ENCODE data around the gene CASP9.
"Not testable (repeated sequence)": the region's sequence is repeated elsewhere in the genome, so short reads cannot be mapped to it uniquely, and the experiment has no call there.

Gene CASP9

DNA sequence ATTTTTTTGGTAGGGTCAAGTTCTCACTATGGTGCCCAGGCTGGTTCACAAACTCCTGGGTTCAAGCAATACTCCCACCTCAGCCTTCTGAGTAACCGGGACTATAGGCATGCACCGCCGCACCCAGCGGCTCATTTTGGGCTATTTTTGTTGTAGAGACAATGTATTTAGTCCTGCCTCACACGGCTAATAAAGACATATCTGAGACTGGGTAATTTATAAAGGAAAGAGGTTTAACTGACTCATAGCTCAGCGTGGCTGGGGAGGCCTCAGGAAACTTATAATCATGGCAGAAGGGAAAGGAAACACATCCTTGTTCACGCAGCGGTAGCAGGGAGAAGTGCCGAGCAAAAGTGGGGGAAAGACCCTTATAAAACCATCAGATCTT lies 63.3 kb downstream of the CASP9 start:
- Histone ChIP-seq H3K27ac (no peak overlapping the region), H3K4me3 (no peak overlapping the region)
- no peak for DNase-seq (ENCODE audit: low spot score)
- no peak for TF ChIP-seq CTCF (IDR thresholded peaks at IDR 0.05)

DNA sequence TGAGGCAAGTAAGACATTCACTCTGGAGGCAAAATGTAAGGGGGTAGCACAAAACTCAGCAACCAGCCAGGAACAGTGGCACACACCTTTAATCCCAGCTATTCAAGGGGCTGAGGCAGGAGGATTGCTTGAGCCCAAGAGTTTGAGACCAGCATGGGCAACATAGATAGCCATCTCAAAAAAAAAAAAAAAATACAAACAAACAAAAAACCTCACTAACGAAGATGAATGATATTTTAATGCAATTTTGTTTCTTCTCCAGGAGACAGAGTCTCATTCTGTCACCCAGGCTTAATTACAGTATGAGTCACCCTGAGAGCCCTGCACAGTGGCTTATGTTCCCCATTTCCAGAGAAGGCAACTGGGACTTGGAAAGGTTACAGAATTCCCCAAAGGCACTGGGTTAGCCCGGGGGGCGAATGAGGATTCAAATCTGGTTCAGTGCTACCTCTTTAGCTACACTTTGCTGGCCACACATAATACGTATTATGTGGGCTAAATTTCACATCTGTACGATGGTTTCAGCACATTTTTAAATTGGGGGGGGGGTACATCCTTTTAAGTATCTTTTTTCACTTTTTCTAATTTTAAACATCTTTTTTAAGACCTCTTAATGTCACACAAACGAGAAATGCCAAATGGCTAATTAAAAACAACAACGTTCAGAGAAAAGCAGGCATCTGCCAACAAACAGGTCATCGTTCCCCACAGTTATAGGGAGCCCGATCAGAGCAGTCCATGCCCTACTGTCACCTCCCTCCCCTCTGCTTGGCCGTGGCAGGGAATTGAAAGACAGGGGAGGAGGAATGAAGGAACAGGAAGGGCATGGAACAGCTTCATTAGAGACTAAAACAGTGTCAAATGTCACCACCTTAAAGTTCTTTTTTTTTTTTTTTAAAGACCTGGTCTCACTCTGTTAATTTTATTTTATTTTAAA lies 64.0 kb downstream of the CASP9 start:
- no peak for TF ChIP-seq CTCF (IDR thresholded peaks at IDR 0.05)
- H3K4me3 ChIP-seq = no peak overlapping the region
- DNase-seq (ENCODE audit: low spot score) = no peak
- no peak overlapping the region for H3K27ac ChIP-seq

GRCh38 chr1:15458388-15458787 lies 65.6 kb downstream of the CASP9 start:
- not testable (repeated sequence) for H3K27ac ChIP-seq; DNase-seq (ENCODE audit: low spot score)

DNA sequence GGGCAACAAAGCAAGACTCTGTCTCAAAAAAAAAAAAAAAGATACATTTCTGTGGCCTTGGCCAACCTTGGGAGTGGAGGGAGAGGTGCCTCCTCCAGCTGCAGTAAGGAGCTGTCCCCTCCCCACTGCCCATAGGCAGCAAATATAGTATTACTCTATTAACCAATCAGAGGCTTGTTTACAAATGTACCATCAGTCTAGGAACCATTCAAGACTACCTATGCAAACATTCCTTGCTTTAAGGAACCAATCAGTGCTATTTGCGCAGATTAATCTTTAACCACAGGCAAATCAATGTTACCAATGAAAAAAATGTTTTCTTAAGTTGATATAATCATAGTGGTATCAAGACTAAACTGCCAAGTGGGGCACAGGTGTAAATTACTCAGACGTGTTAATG lies 66.4 kb downstream of the CASP9 start:
- H3K27ac ChIP-seq = no peak overlapping the region
- DNase-seq (ENCODE audit: low spot score) = no peak
- TF ChIP-seq CTCF (IDR thresholded peaks at IDR 0.05) = no peak
- no peak overlapping the region for H3K4me3 ChIP-seq

More at GRCh38 chr1:15458388-15458787, 65.6 kb downstream of the CASP9 start:
- not testable (repeated sequence) for H3K4me3 ChIP-seq

DNA sequence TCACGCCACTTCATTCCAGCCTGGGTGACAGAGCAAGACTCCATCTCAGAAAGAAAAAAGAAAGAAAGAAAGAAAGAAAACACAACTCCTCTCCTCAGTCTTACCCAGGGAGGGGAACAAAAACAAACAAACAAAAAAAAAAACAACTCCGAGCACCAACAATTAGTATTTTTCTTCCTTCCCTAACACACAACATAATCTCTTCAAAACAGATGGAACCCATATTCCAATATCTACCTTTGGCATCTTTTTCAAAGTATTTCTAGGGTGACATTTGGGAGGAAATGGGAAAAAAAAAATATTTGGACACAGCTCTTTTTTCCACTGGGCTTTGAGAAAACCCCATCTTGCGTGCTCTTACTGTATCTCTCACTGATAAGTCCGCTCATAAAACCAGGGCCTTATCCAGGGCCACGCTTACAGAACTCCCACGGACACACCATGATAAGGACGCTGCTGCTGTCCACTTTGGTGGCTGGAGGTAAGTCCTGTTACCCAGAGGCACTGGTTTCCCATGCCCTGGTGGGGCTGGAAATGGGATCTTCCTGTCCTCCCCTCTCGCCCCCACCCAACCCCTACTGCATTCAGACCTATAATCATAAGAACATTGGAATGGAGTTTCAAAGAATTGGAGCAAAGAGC lies 67.6 kb downstream of the CASP9 start, which contains the start of gene CELA2A:
Gene CELA2A (plus strand): TSS at position 420 of the 642 bp plus-strand sequence. CDS start 22 bp downstream, at position 442.
- TF ChIP-seq CTCF (IDR thresholded peaks at IDR 0.05) = no peak
- no peak within 1 kb of the TSS for H3K27ac ChIP-seq
- no peak for DNase-seq (ENCODE audit: low spot score)
- H3K4me3 ChIP-seq = no peak within 1 kb of the TSS

DNA sequence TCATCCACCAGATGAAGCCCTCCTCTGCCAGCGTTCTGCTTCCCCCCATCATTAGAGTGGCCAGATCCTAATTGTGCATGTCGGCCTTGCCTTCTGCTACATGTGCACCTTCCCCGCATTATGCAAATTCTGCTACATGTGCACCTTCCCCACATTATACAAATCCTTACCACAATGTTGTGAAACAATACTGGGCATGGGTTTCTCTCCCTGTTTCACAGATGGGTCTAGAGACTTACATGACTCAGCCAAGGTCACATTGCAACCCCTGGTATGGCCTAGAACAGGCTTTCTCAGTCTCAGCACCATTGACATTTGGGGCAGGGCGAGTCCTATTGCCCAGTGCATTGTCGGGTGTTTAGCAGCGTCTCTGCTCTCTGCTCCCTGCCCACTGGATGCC lies 68.5 kb downstream of the CASP9 start:
- H3K27ac ChIP-seq = no peak overlapping the region
- DNase-seq (ENCODE audit: low spot score) = no peak
- no peak overlapping the region for H3K4me3 ChIP-seq
- no peak for TF ChIP-seq CTCF (IDR thresholded peaks at IDR 0.05)

- no peak for DNase-seq (ENCODE audit: low spot score)
- no peak overlapping the region for H3K27ac ChIP-seq
- no peak for TF ChIP-seq CTCF (IDR thresholded peaks at IDR 0.05)
- H3K4me3 ChIP-seq = no peak overlapping the region
These were observed 69.8 kb downstream of the CASP9 start for GRCh38 chr1:15454256-15454655.
